Stimulated activated CD4-positive, alpha-beta T cell treated with anti-CD3 and anti-CD28 coated beads, Interleukin-12 subunit alpha, Interleukin-12 subunit beta, amount 100 ng/mL, for 4 hours (primary cell): ENCODE measurements around the gene DNMT1.
"Not testable (repeated sequence)": the region's sequence is repeated elsewhere in the genome, so short reads cannot be mapped to it uniquely, and the experiment has no call there.

ENCODE experiments used
- DNase-seq: peaks from one replicate; pipeline ENCODE4 v3.0.0-alpha.2; 2020

DNMT1 gene

DNA sequence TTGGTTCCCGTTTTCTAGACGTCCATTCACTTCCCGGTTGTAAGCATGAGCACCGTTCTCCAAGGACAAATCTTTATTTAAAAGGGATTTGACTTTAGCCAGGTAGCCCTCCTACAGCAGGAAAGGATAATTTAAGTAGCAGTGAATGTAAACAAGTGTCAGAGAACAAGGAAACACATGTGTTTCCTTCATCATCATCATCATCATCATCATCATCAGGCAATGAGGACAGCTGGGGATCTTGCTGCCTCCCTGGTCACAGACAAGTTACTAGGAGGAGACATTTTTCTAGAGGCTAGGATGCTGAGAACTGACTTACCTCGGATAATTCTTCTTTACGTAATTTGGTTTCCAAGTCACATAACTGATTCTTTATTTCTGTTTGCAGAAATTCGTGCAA, 14.3 kb downstream of the DNMT1 start:
- no peak for DNase-seq

DNA sequence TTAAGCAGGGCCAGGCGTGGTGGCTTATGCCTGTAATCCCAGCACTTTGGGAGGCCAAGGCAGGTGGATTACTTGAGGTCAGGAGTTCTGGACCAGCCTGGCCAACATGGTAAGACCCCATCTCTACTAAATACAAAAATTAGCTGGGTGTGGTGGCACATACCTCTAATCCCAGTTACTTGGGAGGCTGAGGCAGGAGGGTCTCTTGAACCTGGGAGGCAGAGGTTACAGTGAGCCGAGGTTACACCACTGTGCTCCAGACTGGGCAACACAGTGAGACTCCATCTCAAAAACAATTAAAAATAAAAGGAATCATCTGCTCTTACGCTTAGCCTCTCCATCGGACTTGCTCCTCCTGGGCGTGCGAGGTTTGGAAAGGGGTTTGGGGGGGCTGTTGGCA, 14.7 kb downstream of the DNMT1 start:
- DNase-seq = not testable (repeated sequence)

DNA sequence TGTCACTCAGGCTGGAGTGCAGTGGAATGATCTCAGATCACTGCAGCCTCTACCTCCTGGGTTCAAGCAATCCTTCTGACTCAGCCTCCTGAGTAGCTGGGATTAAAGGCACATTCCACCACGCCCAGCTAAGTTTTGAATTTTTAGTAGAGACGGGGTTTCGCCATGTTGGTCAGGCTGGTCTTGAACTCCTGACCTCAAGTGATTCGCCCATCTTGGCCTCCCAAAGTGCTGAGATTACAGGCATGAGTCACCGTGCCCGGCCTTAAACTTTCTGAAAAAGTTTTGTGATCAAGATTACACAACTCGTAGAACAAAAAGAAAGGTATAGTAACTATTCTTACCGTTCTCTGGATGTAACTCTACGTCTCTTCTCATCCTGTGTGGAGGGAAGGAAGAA, 21.2 kb downstream of the DNMT1 start:
- no peak for DNase-seq

DNA sequence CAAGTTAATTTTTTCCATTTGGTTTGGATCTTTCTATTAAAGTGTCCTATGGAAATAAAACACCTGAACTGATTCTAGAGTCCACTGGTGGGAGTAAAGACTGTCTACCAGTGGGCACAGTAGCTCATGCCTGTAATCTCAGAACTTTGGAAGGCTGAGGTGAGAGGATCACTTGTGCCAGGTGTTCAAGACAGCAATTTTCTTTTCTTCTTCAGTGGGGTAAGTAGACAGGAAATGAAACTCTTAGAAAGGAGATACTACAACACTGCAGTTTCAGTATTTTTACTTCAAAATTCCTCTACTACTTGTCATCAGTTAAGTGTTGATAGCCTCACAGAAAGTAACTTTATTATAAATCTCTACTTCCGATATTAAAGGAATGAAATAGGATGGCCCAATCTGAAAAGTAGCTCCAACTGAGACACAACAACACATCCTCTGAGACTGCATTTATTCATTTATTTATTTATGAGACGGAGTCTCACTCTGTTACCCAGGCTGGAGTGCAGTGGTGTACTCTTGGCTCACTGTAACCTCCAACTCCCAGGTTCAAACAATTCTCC, 26.3 kb downstream of the DNMT1 start:
- no peak for DNase-seq

DNA sequence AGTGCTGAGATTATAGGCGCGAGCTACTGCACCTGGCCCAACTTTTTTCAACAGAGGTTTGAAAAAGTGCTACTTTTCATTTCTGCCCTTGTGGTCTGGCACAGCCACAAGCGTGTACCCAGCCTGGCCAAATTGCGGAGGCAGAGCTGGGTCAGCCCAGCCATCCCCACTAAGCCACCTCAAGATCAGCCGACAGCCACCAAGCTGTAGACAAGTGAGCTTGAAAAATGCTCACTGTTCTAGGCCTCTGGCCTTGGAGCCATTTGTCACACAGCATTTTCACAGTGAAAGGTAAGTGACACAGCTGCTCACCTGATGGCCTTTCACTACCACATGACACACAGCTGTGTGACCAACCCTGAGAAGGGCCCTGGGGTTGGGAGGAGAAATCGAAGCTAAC, 27.3 kb downstream of the DNMT1 start:
- DNase-seq = no peak

DNA sequence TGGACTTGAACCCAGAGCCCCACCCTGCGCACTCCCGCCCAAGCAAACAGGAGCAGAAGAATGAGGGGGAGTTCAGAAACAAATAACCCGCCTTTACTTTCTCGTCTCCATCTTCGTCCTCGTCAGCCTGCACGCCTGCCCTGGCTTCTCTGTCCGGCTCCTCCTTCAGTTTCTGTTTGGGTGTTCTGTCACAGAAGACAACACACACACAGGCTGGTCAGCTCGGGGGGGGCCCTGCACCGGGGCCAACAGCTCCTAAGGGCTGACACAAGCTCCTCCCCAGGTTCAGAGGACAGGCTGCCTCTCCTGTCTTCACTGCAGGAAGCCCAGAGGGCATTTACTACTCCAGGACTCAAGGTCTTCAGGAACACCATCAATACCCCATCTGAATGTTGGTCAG, 28.3 kb downstream of the DNMT1 start:
- DNase-seq = not testable (repeated sequence)

DNA sequence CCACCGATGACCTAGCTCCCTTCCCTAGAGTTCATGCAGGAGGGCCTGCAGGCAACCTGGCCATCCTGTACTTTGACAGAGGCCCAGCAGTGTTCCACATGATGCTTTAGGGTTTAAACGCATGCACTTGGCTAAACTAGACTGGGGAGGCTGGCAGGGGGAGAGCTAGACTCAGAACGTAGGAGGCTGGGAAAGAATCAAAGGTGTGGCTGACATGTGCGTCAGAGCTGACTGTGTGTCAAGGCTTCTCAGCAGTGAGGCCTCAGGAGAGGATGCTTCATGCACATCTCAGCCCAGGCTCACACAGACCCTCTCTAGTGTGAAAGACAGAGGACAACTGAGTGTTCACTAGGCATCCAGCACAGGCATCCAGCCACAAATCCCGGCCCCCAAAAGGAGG, 28.7 kb downstream of the DNMT1 start:
- DNase-seq = no peak

DNA sequence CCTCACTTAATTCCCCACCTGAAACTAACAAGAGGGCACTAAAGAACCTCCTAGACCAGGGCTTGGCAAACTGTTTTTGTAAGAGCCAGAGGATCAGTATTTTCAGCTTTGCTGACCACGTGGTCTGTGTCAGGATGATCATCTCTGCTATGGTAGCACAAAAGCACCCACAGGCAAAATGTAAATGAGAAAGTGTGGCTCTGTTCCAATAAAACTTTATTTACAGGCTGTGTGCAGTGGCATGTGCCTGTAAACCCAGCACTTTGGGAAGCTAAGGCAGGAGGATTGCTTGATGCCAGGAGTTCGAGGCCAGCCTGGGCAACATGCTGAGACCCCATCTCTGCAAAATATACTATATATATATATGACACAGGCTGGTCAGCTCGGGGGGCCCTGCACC, 31.2 kb downstream of the DNMT1 start:
- no peak for DNase-seq

DNA sequence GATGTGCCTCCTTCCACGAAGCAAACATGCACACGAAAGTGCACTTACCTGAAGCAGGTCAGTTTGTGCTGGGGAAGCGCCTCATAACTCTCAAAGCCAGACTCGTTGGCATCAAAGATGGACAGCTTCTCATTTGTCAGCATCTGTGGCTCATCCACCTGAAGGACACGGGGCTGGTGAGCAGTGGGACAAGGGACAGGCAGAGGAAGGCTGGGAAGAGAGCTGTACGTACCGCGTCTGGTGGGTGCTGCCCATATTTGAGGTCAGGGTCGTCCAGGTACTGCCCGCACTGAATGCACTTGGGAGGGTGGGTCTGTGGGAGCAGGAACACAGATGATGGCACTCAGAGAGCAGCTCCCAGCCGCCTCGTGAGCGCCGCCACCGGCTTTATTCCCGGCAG, 35.1 kb downstream of the DNMT1 start:
- no peak for DNase-seq

DNA sequence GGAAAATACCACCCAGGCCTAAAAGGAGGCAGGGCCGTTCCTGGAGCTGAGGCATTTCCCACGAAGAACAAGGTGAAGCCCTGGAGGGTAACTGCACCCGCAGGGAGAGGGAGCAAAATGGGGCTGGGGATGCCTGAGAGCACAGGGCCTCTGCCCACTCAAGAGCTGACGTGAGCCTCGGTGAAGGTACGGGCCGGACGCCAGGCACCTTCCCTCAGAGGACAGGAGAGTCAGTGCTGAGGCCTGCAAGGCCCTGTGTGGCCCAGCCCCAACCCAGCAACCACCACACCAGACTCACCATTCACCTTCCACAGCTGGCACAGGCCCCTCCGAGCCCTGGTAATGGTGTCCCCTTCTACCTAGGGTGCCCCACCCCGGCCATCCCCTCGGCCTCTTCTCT, 36.3 kb downstream of the DNMT1 start:
- DNase-seq = no peak

DNA sequence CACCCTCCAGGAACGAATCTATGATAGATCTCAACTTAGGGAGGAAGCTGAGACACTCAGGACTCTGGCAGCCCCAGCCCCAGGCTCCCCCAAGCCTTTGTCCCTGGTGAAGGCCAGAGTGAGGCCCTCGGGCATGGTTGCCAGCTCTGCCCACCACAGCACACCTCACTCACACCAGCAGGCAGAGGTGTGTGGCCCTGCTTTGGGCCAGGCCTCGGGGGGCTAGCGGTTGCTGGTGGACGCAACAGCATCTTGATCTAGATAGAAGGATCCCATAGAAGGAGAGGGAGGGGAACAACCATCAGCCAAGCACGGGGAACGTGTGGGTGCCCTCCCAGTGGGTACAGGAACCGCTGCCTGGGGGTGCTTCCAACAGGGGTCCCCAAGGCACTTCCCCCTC, 36.7 kb downstream of the DNMT1 start:
- DNase-seq = no peak

DNA sequence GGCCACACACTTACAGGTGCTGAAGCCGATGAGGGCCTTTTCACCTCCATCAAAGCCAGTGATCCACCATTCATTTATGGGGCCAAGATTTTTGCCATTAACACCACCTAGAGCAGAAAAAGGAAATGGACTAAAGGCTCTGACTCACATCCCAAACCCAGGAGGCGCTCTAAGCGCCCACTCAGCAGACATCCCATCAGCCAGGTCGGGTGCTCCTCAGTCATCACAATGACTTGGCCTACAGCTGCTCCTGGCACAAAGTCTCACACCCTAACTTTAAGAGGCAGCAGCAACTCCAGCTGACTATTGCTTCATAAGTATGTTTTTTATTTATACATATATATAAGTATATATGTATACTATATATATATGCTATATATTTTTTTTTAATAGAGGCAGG, 38.9 kb downstream of the DNMT1 start:
- DNase-seq = no peak

DNA sequence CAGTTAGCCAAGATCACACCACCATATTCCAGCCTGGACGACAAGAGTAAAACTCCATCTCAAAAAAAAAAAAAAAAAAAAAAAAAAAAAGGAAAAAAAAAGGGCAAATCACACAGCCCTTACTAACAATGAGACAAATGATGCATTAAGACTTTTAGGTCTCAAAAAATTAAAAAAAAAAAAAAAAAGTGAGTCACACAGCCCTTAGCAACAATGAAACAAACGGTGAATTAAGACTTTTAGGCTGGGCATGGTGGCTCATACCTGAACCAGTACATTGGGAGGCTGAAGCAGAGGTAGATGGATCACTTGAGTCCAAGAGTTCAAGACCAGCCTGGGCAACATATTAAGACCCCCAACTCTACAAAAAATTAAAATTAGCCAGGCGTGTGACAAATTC, 42.7 kb downstream of the DNMT1 start:
- DNase-seq = no peak

DNA sequence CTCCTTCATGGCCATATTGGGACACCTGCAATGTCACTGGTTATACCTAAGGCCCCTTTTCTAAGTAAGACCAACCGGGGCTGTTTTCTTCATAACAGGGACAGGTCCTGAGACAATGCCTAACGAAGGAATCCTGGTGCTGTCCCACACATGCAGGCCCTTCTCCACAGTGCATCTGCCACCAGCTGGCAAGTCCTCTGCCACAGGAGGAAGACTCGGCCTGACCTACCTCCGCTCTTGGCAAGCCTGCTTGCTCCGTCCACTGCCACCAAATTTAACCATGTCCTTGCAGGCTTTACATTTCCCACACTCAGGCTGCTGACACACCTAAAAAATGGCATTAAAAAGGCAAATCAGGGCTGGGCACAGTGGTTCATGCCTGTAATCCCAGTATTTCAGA, 43.2 kb downstream of the DNMT1 start:
- DNase-seq = no peak

DNA sequence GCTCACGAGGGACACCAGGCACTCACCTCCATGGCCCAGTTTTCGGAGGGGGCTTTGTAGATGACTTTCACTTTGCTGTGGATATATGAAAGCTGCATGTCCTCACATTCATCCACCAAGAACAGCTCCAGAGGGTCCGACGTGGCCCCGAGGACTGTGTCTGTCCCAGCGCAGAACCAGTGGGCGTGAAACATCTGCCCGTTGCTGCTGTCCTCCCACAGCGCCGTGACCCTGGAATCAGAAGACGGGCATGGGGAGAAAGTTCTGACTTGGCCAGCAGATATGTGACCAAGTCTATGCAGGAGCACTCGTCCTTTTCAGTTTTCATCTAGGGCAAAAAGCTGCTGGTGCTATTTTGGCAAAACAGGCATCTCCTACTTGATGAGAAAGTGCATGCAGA, 45.3 kb downstream of the DNMT1 start:
- no peak for DNase-seq

DNA sequence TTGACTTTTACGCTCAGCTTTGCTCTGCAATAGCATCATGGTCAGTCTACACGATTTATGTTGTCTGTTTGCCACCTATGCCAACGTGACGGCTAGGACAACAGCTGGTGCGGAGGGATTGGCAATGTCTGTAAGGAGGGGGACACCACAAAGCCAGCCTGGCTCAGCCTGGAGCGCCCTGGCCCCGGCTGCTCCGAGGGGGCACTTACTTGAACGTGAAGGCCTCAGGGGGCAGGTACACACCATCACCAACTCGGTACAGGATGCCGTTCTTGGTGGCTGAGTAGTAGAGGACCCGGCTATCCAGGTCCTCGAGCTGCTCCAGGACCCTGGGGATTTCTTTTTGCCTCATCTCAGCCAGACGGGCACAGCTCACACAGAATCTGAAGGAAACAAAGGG, 48.6 kb downstream of the DNMT1 start:
- DNase-seq = no peak

DNA sequence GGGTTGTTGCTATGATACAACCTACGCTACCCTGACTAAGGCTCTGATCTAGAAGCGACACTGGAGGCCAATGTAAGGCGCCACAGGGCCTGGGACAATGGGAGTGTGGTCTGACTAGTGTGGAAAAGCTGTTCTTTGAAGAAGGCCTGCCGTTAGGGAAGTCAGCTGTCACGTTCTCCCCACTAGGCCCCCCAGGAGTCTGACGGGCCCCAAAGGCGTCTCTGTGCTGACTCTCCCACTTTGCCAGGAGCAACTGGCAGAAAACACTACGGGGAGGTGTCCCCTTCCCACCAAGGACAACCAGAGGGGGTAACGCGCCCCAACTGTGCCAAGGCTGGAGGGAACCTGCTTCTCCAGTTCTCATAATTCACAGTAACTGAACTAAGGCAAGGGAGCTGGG, 49.7 kb downstream of the DNMT1 start:
- DNase-seq = no peak

DNA sequence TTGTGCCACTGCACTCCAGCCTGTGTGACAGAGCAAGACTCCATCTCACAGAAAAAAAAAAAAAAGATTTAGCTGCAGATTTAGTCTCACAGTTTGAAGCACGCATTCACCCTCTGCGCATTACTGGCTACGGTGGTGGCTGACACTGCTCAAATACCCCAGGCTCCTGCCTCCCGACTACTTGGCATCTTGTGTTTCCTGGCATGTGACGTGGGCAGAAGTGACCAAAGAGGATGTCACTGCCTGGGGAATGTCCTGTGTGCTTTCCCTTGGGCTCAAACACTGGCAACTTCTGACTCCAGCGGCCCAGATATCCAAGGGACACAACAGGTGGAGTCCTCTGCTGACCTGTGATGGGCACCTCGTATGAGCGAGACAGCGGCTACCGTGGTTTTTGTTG, 50.4 kb downstream of the DNMT1 start:
- DNase-seq = no peak

DNA sequence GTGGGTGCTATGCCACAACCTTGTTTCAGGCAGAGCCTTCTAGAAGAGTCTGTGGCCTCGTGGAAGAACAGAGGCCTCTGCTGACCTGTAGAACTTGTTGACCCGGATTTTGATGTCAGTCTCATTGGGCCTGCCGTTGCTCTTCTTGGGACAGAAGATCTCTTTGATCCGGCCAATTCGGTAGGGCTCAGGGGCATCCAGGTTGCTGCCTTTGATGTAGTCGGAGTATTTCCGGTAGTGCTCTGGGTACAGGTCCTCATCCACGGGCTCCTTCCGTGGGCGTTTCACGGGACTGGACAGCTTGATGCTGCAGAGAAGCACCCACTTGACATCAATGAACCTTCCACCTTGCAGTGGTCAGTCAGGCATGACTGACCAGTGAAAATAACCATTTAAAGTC, 51.1 kb downstream of the DNMT1 start:
- no peak for DNase-seq

DNA sequence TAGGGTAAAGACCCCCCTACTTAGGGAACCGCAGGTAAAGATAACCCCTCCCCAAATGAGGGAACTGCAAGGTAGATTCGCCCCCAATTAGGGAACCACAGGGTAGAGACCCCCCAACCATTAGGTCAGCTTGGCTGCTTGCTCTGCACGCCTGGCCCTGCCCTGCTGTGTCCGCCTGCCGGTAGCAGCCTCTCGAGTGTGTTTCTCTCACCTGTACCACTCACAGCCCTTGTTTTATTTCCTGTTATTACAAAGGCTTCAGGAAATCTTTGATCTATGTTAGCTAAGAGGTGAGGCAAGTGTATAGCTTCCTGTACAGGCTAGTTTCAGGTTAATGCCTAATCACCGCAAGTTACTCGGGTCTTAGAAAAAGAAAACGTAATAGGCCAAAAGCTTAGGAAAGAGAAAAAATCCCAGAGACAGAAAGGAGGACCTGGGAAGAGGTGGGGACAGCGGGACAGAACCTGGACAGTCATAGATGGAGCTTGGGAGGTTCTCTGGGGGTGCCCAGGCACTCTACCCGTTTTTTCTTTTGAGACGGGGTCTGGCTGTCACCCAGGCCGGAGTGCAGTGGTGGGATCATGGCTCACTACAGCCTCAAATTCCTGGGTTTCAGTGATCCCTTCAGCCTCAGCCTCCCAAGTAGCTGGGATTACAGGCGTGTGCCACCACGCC, 51.9 kb downstream of the DNMT1 start:
- no peak for DNase-seq

DNA sequence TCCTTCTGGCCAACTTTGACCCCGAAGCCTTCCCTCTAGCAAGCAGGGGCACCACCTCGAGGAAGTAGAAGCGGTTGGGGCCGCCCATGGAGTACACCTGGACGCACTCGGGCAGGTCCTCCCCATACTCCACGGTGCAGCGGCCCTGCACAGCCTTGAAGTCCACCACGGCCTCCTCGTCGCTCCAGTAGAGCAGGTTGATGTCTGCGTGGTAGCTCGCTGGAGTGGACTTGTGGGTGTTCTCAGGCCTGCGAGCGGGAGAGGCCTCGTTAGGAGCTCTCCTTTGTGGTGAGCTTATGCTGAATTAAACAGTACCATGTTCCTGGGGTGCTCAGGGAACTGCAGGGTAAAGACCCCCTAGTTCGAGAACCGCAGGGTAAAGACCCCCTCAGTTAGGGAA, 52.8 kb downstream of the DNMT1 start:
- DNase-seq = no peak

DNA sequence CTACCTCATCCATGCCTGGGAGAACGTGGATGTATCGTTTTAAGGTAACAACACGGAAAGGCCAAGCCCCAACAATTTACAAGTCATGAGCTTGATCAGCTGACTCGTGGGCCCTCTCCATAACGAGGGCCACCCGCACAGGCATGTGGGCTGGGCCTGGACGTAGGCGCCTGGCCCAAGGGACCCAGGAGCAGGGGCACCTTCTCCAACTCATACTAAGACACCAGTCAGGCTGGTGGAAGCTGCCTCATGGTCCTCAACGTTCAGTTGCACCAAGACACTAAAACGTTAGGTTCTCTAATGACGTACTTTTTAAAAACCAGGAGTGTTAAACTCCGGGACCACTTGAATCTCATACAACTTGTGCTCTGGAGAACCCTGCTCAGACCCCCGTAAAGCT, 53.3 kb downstream of the DNMT1 start:
- DNase-seq = no peak

DNA sequence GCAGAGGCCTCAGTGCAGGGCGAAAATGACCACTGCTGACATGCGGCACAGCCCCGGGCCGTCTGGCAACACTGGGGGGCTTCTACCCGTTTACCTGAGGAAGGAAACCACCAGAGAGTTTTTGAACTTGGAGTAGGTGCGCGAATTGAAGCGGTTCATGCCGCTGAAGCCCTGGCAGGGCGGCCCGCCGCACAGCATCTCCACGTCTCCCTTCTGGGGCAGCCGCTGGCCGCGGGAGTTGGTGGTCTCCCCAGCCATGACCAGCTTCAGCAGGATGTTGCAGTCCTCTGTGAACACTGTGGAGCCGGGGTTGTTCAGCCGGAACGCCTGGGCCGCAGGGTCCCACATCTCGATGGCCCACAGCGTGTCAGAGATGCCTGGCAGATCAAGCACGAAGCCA, 54.8 kb downstream of the DNMT1 start:
- no peak for DNase-seq

DNA sequence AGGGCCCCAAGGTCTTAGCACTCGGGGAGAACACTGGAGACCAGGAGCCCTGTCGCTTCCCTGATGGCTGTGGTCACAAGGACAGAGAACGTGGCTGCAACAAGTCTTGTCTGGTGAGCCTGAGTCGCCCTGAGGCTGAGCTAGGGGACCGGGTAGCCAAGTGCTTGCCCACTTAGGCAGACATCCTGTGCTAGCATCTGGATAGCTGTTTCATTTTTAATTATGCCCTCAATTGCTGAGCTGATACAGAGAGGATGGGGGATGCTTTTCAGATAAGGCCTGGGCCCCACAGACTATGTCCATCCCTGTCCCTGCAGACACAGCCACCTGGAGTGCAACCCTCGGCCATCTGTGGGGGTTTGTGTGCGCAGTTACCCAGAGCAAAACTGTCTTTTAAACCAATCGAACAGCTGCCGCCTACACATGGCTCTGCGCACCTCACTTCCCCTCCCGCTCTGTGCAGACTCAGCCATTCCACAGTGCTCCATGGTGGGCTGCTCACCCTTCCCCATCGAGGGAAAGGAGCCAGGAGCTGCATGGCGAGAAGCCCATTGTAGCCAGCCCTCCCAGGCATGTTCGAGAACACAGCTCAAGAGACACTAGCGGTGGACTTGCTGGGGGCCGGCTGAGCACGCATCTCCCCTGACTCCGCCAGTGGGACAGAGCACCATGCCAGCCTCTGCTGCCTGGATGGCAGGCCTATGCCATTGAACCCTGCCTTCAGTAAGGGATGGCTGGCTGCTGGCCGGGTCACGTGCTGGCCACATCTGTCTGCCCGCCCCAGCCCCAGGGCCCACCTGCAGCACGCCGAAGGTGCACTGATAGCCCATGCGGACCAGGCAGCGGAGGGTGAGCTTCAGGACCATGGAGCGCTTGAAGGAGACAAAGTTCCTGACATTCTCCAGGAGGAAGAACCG, 55.6 kb downstream of the DNMT1 start:
- DNase-seq = no peak
